ENCODE data around the gene NHLH1.

NHLH1 gene

GRCh38 chr1:160371756-160372155 lies 4.9 kb downstream of the NHLH1 start:
- no peak for TF ChIP-seq CTCF (IDR thresholded peaks at IDR 0.05; ENCODE audit: borderline replicate concordance, extremely low read depth, low read length, poor library complexity, severe bottlenecking)
- no peak for TF ChIP-seq EZH2 (IDR thresholded peaks at IDR 0.05; ENCODE audit: borderline replicate concordance, low read depth, low read length, severe bottlenecking)
- no peak overlapping the region for H2AFZ ChIP-seq (ENCODE audit: low read depth, low read length)
- DNase-seq = no peak
- peaks cover 5% of the 10 kb centered on the region; the same call in 1 of the 2 replicates for H3K4me1 ChIP-seq (ENCODE audit: insufficient read depth, low read length)
- ATAC-seq (ENCODE audit: insufficient read depth, low read depth) = no peak
- H3K27me3 ChIP-seq (ENCODE audit: insufficient read depth, low read length, poor library complexity) = peaks cover 4% of the 10 kb centered on the region
- H3K9ac ChIP-seq (ENCODE audit: low read depth, low read length) = no peak overlapping the region
- H3K36me3 ChIP-seq (ENCODE audit: insufficient read depth, low read length) = no peaks in the 10 kb centered on the region
- H4K20me1 ChIP-seq (ENCODE audit: insufficient read depth, low read length) = no peaks in the 10 kb centered on the region
- no peaks in the 10 kb centered on the region for H3K9me3 ChIP-seq (ENCODE audit: insufficient read depth, low read length, severe bottlenecking)
- no peak overlapping the region for H3K27ac ChIP-seq (ENCODE audit: low read length)
- H3K4me3 ChIP-seq (ENCODE audit: low read depth in 1 of 2, low read length in 2 of 2) = no peak overlapping the region
- no peaks in the 10 kb centered on the region for H3K79me2 ChIP-seq (ENCODE audit: insufficient read depth, low read length)
- no peak overlapping the region for H3K4me2 ChIP-seq (ENCODE audit: insufficient read depth, low read length)

- no peak for ATAC-seq (ENCODE audit: insufficient read depth, low read depth)
- Histone ChIP-seq H3K4me3 (ENCODE audit: low read depth in 1 of 2, low read length in 2 of 2) (no peak overlapping the region), H3K79me2 (ENCODE audit: insufficient read depth, low read length) (no peaks in the 10 kb centered on the region), H3K27me3 (ENCODE audit: insufficient read depth, low read length, poor library complexity) (no peaks in the 10 kb centered on the region), H3K9ac (ENCODE audit: low read depth, low read length) (no peak overlapping the region), H3K4me1 (ENCODE audit: insufficient read depth, low read length) (peaks cover 5% of the 10 kb centered on the region; the same call in 1 of the 2 replicates), H3K4me2 (ENCODE audit: insufficient read depth, low read length) (no peak overlapping the region), H3K36me3 (ENCODE audit: insufficient read depth, low read length) (no peaks in the 10 kb centered on the region), H3K27ac (ENCODE audit: low read length) (no peak overlapping the region), H4K20me1 (ENCODE audit: insufficient read depth, low read length) (no peaks in the 10 kb centered on the region), H2AFZ (ENCODE audit: low read depth, low read length) (no peak overlapping the region), H3K9me3 (ENCODE audit: insufficient read depth, low read length, severe bottlenecking) (no peaks in the 10 kb centered on the region)
- no peak for DNase-seq
- TF ChIP-seq EZH2 (IDR thresholded peaks at IDR 0.05; ENCODE audit: borderline replicate concordance, low read depth, low read length, severe bottlenecking) = no peak
- TF ChIP-seq CTCF (IDR thresholded peaks at IDR 0.05; ENCODE audit: borderline replicate concordance, extremely low read depth, low read length, poor library complexity, severe bottlenecking) = no peak
These were observed 6.8 kb downstream of the NHLH1 start for GRCh38 chr1:160373696-160374095.

- DNase-seq (no peak), ATAC-seq (ENCODE audit: insufficient read depth, low read depth) (no peak)
- Histone ChIP-seq H3K27ac (ENCODE audit: low read length) (no peak overlapping the region), H4K20me1 (ENCODE audit: insufficient read depth, low read length) (no peaks in the 10 kb centered on the region), H3K79me2 (ENCODE audit: insufficient read depth, low read length) (no peaks in the 10 kb centered on the region), H3K9ac (ENCODE audit: low read depth, low read length) (no peak overlapping the region), H3K36me3 (ENCODE audit: insufficient read depth, low read length) (no peaks in the 10 kb centered on the region), H3K27me3 (ENCODE audit: insufficient read depth, low read length, poor library complexity) (peaks cover 4% of the 10 kb centered on the region), H2AFZ (ENCODE audit: low read depth, low read length) (no peak overlapping the region), H3K4me1 (ENCODE audit: insufficient read depth, low read length) (peaks cover 5% of the 10 kb centered on the region; the same call in 1 of the 2 replicates), H3K9me3 (ENCODE audit: insufficient read depth, low read length, severe bottlenecking) (no peaks in the 10 kb centered on the region), H3K4me3 (ENCODE audit: low read depth in 1 of 2, low read length in 2 of 2) (no peak overlapping the region), H3K4me2 (ENCODE audit: insufficient read depth, low read length) (no peak overlapping the region)
- TF ChIP-seq EZH2 (IDR thresholded peaks at IDR 0.05; ENCODE audit: borderline replicate concordance, low read depth, low read length, severe bottlenecking) (no peak), CTCF (IDR thresholded peaks at IDR 0.05; ENCODE audit: borderline replicate concordance, extremely low read depth, low read length, poor library complexity, severe bottlenecking) (no peak)
These were observed 7.6 kb downstream of the NHLH1 start for GRCh38 chr1:160374306-160375110.

Data from DND-41 (cell line).